T-helper 1 cell (primary cell): Measurements from ENCODE around the gene GYS2.
"Not testable (repeated sequence)": the region's sequence is repeated elsewhere in the genome, so short reads cannot be mapped to it uniquely, and the experiment has no call there.

Experiments used
- DNase-seq, 5 donors: peaks; one replicate each; pipeline ENCODE4 v3.0.0-alpha.2; 2012 to 2020

Gene GYS2

GRCh38 chr12:21600196-21600595 is 4.5 kb downstream of the GYS2 start:
- DNase-seq, result no peak

DNA sequence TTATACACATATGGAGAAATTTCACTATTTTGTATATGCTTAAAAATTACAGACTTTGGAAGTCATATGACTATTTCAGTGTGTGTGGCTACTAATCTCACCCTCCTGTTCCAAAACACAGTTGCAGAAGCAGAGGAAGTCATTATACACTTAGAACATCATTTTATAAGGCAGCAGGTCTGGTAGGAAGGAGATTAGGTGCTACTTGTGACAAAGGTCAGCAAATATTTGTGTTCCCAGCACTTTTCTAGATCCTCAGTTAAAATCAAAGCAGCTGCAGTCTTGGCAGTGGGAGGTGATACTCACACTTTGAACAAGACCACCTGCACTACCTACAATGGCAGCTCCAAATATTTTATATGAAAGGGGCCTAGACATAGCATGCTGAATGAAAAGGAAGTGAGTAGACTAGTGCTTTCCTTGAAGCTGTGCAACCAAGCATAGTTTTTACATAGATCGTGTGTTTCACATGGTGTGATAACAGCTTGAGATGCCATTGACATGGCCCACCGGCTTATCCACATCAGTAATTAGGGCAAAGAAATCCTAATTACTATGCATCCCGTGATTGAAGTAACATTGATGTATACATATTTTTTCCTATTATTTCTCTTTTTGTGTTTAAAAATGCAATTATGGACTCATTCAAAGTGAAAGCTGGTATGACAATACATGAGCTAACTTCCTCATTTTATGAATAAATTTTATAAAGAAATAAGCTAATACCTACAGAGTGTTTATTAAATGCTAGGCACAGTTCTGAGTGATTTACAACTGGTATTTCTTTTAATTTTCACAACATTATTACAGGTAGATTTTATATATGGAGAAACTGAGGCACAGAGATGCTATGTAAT is 5.3 kb downstream of the GYS2 start:
- DNase-seq, result no peak

GRCh38 chr12:21598651-21599050 is 6.0 kb downstream of the GYS2 start:
- DNase-seq, result no peak

DNA sequence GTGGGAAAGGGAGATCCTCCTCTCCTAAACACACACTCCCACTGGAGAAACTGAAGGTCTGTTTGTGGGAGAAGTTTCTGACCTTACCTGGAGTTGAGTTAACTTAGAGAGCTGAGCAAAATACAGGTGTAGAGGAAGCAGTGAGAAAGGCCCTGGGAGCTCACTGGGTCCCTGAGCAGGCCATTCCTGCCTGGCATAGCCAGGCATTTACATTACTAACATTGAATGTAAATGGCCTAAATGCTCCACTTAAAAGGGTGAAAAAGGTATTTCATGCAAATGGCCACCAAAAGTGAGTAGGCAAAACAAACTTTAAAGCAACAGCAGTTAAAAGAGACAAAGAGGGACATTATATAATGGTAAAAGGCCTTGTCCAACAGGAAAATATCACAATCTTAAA is 9.3 kb downstream of the GYS2 start:
- DNase-seq, result not testable (repeated sequence)

DNA sequence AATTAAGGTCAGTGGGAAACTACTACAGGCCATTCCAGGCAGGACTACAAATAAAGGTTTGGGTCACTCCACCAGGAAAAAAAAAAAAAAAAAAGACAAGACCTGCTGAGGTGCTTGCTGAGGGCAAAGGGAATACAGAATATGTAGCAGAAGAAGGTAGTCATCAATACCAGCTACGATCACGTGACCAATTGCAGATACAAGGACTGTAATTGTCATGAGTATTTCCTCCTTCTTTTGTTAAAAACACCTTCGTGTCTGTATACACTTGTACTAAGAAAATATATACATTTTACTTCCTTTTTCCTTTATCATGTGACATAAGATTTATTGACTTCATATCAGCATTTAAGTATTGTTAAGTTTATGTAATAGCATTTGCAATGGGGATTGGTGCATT is 19.2 kb downstream of the GYS2 start:
- no peak for DNase-seq

GRCh38 chr12:21584403-21585182 is 20.1 kb downstream of the GYS2 start:
- not testable (repeated sequence) for DNase-seq

GRCh38 chr12:21583587-21583986 is 21.1 kb downstream of the GYS2 start:
- DNase-seq, result no peak

DNA sequence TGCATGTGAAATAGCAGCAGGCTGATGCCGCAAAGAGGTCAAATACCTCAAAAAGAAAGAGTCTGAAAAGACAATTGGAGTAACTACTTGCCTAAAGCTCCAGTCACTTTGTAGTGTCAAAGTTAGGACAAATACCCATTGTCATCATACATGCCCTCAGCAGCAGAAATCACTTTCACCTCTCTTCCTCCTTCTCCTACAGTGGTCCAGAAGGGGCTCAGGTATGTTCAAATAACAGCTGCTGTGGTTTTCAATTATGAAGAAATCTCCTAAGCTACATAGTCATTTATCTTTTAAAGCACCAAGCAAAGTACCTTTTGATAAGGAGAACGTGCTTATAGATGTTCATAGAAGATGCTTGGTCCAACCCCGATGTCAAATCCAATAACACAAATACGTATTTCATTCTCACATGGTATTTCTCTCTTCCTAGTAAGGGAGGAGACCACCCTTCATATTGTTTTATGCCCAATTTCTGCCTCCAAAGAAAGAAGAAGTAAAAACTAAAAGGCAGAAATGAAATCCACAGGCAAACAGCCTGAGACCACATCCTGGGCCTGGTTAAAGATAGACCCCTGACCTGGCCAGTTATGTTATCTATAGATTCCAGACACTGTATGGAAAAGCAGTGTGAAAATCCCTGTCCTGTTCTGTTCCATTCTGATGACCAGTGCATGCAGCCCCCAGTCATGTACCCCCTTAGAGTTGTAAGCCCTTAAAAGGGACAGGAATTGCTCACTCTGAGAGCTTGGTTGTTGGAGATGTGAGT is 23.7 kb downstream of the GYS2 start:
- no peak for DNase-seq

DNA sequence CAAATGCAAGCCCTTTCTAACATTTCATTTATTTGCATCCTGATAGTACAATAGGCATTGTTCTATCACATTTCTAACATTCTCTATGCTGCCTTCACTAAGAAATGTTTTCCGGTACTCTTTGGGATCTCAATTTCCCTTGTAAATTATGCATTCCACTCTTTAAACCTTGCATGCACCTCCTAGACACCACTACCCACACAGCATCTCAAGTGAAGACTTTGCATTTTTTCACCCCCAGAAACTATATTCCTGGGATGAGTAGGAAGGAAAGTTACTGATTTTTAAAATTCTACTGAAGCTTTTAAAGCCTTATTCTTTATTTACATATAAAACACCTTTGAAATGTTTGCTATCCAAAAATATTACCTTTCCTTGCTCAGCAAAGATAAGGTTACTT is 27.1 kb downstream of the GYS2 start:
- DNase-seq, result no peak

DNA sequence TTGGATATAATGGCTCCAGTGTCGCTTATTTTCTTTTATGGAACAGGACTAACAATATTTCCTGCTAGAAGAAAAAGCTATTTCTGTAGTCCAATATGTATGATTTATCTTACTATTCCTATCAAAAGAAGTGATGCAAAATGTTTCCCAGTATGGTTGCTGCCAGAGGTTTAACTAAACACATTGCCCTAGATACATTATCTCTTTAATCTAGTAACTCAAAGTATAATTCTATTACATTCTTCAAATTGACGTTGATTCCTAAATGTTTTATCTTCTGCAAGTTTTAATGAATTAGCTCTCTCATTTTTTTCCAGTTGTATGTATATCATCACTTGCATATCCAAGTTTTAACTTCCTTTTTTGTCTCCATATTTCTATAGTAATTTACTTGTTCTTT is 28.2 kb downstream of the GYS2 start:
- DNase-seq, result no peak

DNA sequence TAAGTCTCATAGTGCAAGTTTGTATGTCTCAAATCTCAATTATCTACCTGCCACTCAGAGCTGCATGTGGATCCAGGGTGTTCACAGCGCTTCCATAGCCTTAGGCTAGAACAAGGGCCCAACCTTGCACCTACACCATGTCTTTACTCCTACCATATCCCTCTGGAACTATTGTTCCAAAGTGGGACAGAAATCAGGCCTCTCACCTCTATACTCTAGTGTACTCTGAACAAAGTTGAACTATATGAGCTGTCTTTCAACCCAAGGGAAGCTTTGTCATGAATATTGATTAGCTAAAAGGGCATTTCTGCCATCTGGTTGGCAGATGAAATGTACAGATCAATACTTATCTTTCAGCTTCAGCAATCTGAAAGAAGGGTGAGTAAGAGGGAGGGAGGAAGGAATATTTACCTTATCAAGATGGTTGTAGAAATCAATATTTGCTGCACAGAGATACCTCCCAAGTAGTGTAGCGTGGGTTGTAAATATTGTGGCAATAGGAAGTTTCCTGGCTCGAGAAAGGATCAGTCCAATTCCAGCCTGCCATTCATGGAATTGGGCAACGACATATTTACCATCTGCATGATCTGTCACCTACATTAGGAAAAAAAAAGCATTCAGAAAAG is 30.8 kb downstream of the GYS2 start:
- DNase-seq, result no peak

DNA sequence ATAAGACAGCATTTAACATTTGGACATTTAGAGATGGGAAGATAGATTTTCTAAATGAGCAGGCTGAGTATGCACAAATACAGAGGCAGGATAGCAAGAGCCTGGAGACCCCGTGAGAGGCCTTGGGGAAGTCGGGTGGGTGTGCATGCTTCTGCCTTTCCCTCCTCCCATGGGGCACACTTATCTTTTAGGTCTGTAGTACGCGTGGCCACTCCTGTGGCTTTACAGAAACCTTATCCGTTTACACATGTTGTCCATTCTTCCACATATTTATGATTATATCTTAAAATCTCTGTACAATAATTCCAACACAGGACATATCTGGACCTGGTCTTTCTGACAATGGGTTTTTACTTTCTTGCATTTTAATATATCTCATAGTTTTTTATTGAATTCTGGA is 33.6 kb downstream of the GYS2 start:
- no peak for DNase-seq

DNA sequence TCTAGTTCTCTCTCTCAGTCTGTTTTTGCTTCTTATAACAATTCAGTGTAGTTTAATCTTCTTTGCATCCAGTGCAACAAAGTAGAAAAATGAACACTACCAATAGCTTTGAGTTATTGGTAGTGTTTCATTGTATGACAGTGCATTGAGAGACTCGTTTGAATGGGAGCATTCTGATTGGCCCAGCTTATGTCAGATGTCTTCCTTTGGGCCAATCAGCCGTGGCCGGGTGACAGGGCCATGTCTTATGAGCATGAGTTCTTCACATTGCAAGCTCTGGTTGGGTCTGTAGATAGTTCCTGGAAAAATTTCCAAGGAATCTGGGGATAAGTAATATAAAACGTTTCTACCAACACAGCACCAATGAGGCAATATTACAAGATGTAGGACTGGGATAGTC is 36.5 kb downstream of the GYS2 start:
- DNase-seq, result no peak

- no peak for DNase-seq
These were observed 37.7 kb downstream of the GYS2 start for GRCh38 chr12:21566907-21567394.

DNA sequence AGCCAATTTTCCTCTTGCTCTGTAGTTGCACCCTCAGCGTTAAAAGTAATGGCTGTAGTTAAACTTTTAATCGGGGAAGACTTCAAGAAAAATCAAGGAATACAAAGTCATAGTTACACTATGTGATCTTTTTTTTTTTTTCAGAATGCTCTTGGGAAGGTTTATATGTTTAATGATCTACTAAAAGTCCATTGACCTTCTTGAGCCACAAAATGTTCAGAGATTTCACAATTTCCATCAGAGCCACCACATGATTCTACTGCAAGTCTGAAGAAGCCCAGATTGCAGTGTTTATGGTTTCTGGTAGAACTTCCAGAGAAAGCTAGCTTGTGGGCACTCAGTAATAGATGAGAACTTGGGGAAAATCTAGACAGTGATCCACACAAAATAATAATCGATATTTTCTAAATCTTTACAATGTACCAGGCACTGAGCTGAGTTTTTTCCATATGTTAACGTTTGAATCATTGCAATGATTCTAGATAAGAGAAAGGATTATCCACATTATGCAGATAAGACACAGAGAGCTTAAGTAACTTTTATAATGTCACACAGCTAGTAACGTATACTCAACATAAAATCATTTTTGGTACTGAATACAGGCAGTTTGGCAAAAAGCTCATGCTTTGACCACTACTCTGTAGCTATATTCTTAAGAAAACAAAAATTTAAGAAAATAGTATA is 38.3 kb downstream of the GYS2 start:
- no peak for DNase-seq

DNA sequence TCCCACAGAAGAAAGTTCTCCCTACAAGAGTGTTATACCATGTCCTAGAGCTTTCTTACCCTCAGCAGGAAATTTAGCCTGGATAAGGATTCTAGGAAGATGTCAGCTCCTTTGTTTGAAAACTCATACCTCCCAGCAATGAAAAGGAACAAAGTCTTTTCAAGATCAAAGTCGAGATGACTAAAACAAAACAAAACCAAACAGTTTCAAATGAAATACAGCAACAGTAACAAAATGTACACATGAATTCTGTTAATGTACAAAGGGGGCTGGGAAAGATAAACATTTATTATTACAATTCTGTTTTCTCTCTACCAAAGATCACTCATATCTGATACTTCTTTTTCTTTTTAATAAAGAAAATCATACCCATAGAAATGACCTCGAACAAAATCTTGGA is 41.8 kb downstream of the GYS2 start:
- DNase-seq, result no peak

- DNase-seq, result peak in 1 of 5 donors; percentile 45
These were observed 43.5 kb downstream of the GYS2 start for GRCh38 chr12:21561158-21561557.

- DNase-seq, result peak in 1 of 5 donors; percentile 42
These were observed 44.6 kb downstream of the GYS2 start for GRCh38 chr12:21559855-21560569.

DNA sequence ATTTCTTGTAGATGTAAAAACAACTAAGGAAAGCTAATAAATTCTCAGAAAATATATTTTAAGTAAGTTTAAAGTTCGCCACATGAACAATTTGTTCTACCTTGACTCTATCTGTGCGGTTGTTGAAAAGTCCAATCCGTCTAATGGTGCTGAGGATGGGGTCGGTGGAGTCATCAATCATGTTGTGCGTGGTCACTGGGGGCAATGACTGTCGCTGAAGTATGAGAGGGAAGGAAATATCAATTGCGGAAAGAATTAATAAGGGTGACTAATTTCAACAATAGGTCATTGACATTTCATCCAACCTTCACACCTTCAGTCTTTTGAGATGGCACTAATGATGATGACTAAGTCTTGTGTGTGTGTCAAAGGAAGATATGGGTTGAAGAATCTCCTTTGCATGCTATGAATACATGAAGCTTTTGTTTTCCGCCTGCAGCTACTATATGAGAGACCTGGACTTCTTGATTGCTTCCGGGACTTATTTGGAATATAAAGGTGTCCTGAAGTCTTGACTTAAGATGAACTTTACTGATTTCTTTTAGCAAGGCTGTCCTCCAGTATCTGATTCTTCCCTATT is 46.5 kb downstream of the GYS2 start:
- DNase-seq, result no peak

DNA sequence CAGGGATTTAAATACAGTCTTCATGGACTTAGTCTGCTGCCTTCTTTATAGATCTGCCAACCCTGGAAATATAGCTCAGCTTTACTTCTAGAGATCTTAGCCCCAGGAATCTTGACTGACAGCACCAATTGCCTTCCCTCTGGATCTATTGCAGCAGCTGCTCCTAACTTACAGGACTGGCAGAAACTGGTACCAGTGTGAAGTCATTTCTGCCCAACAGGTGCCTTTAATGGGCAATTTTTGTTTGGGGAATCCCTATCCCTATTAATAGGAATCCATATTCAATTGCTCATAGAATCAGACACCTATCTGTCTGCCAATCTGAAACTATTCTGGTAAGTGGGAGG is 51.3 kb downstream of the GYS2 start:
- no peak for DNase-seq
